ENCODE results near the gene UBE2O.

DNA sequence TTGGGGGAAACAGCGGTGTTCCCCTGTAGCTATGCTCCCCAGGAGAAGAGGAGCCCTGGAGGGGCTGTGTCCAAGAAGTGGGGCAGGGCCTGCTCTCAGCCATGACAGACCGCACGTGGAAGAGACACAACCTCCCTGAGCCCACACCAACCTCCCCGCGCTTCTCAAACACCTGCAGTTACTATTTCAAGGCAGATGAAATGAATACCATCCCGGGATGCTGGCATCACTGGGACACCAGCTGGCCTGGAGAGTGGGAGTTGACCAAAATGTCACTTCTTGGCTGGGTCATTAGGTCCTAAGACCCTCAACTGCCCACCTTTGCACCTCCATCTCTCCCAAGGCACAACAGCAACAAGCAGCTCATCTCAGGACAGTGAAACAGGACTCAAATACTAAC, 36.5 kb downstream of the UBE2O start:
- TF ChIP-seq, protein P1, sequence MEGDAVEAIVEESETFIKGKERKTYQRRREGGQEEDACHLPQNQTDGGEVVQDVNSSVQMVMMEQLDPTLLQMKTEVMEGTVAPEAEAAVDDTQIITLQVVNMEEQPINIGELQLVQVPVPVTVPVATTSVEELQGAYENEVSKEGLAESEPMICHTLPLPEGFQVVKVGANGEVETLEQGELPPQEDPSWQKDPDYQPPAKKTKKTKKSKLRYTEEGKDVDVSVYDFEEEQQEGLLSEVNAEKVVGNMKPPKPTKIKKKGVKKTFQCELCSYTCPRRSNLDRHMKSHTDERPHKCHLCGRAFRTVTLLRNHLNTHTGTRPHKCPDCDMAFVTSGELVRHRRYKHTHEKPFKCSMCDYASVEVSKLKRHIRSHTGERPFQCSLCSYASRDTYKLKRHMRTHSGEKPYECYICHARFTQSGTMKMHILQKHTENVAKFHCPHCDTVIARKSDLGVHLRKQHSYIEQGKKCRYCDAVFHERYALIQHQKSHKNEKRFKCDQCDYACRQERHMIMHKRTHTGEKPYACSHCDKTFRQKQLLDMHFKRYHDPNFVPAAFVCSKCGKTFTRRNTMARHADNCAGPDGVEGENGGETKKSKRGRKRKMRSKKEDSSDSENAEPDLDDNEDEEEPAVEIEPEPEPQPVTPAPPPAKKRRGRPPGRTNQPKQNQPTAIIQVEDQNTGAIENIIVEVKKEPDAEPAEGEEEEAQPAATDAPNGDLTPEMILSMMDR (conservative IDR thresholded peaks at IDR 0.05) = no peak
- TF ChIP-seq ZFX (IDR thresholded peaks at IDR 0.05) = no peak

Data from C4-2B (cell line).